HTR-8/SVneo (cell line): ENCODE data around the gene MYOT.
"Not testable (repeated sequence)": the region's sequence is repeated elsewhere in the genome, so short reads cannot be mapped to it uniquely, and the experiment has no call there.

Source experiments
- DNase-seq: peaks from one replicate; pipeline ENCODE4 v3.0.0; 2011; ENCODE audit warnings: low spot score, mixed read lengths; ENCODE audit not compliant: insufficient read length
- FAIRE-seq: peaks from 2 replicates; lab custom pipeline; 2011; peaks lifted over from hg19 to GRCh38; lab: Jason Lieb, UNC

Gene MYOT

GRCh38 chr5:137847687-137848086 is 20.0 kb upstream of the MYOT start:
- DNase-seq (no peak), FAIRE-seq (no peak)

DNA sequence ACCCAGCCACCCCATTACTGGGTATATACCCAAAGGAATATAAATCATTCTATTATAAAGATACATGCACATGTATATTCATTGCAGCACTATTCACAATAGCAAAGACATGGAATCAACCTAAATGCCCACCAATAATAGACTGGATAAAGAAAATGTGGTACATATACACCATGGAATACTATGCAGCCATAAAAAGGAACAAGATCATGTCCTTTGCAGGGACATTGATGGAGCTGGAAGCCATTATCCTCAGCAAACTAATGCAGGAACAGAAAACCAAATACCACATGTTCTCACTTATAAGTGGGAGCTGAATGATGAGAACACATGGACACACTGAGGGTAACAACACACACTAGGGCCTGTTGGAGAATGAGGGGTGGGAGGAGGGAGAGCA is 14.5 kb upstream of the MYOT start:
- DNase-seq, FAIRE-seq: not testable (repeated sequence)

- no peak for DNase-seq
- FAIRE-seq = no peak
These were observed 11.5 kb upstream of the MYOT start for GRCh38 chr5:137856201-137856600.

GRCh38 chr5:137856916-137857862 is 10.5 kb upstream of the MYOT start:
- DNase-seq (no peak), FAIRE-seq (peak; percentile 20)

GRCh38 chr5:137858223-137858916 is 9.3 kb upstream of the MYOT start:
- FAIRE-seq (no peak), DNase-seq (no peak)

- no peak for FAIRE-seq
- no peak for DNase-seq
These were observed 8.7 kb upstream of the MYOT start for GRCh38 chr5:137858954-137859353.

DNA sequence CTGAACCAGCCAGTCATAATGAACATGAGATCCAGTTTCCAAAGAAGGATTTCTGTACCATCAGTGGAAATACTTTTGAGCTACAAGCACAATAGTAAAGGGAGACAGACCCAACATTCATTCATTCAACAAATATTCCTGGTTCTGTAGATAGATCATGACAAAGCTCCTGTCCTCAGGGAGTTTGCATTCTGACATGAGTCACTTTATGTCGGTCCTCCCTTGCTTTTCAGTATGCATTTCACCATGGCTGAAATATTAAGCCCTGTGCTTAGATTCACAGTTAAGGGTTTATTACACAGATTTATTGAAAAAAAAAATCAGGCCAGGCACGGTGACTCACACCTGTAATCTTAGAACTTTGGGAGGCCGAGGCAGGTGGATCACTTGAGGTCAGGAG is 5.4 kb upstream of the MYOT start:
- FAIRE-seq (no peak), DNase-seq (no peak)

DNA sequence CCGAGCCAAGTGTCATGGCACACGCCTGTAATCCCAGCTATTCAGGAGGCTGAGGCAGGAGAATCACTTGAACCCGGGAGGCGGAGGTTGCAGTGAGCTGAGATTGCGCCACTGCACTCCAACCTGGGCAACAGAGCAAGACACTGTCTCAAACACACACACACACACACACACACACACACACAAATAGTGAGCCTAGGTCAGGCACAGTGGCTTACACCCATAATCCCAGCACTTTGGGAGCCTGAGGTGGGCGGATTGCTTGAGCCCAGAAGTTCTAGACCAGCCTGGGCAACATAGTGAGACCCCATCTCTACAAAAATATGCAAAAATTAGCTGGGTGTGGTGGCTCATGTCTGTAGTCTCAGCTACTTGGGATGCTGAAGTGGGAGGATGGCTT is 4.0 kb upstream of the MYOT start:
- FAIRE-seq, DNase-seq: not testable (repeated sequence)

GRCh38 chr5:137866541-137867388 is 895 bp upstream of the MYOT start:
- FAIRE-seq = no peak
- DNase-seq = no peak

GRCh38 chr5:137870647-137871339 is 3.1 kb downstream of the MYOT start:
- peak; percentile 13 for FAIRE-seq

DNA sequence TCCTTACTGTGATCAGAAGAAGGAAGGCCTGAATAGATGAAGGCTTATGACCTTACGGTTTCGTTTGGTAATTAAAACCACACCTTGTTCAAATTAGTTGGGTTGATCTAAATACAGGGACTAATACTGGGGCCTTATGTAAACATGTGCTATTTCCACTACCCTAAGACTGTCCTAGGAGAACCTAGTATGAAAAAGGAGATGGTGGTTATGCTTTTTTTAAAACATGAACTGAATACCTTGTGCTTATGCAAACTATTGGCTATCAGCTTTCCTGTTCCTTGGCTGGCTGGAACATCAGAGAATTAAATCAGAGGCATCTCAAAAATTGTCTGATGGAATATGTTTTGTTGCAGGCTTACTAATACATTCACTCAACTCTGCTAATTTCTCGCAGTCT is 3.9 kb downstream of the MYOT start:
- DNase-seq (no peak), FAIRE-seq (no peak)

More at GRCh38 chr5:137870647-137871339, 3.1 kb downstream of the MYOT start:
- DNase-seq = no peak

DNA sequence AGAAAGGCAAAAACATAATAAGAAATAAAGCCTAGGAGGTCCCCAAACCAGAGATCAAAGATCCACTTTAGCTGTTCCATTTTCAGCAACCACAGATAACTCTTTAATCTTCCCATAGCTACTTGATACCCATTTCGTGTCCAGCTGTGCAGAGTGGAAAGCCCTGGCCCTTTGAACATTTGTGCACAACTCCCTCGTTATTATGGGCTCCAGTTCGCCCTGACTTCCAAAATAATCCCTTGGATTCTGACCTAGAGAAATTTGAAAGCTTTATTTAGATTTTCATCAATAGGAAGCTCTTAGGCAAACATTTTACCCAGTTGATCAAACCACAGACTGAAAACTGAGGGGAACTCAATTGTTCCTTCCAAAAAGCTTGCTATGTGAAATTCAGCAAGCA is 4.8 kb downstream of the MYOT start:
- DNase-seq (no peak), FAIRE-seq (no peak)

DNA sequence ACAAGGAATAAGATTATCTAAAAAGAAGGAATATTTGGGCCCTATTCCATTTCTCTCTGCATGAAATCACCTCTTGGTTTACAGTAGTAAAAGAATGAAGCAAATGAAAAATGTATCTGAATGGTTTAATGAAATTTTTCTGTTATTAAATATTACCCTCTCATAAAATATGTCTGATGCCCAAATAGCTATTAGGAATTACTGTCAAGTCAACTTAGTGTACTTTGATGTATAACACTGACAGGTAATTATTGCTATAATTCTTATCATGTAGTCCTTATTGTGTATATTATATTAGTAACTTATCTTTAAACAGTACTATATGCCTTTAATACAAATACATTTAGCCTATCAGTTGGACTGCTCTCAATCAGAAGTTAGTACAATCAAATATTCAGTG is 8.4 kb downstream of the MYOT start:
- no peak for DNase-seq
- FAIRE-seq = no peak

GRCh38 chr5:137880313-137880712 is 12.7 kb downstream of the MYOT start:
- FAIRE-seq = no peak
- no peak for DNase-seq

DNA sequence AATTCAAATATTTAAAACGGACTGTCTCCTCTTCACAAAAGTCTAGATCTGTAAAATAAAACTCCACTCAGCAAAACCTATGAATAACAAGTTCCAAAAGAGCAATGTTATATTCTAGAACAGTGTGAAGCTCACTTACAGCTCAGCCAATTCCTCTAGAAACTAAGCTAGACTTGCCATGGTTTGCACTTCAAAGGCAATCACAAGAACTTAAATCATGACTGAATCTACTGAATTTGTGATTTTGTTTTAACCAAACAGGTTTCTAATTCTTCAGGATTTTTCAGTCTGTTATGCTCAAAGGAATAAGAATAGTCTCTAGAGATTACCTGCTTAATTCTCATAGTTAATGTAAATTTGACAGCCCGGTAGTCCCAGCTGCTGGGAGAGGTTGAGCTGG is 20.2 kb downstream of the MYOT start:
- DNase-seq (no peak), FAIRE-seq (no peak)

DNA sequence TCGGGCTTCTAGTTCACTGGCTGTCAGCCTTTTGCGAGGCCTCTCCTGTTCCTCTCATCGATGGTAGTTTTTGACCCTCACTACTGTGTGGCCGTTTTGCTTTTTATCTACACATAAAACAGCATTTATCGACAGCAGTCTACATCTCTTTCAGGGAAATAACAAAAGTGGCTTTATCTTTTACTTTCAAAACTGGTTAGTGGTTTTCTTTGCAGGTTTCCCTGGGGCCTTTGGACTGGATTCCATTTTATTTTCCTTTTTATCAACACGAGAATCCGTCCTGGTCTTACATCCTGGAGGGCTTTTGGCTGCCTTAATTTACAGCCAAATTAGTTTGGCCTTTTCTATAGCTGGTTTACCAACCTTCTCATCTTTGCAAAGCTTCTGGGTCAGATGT is 20.8 kb downstream of the MYOT start:
- DNase-seq = no peak
- FAIRE-seq = no peak

DNA sequence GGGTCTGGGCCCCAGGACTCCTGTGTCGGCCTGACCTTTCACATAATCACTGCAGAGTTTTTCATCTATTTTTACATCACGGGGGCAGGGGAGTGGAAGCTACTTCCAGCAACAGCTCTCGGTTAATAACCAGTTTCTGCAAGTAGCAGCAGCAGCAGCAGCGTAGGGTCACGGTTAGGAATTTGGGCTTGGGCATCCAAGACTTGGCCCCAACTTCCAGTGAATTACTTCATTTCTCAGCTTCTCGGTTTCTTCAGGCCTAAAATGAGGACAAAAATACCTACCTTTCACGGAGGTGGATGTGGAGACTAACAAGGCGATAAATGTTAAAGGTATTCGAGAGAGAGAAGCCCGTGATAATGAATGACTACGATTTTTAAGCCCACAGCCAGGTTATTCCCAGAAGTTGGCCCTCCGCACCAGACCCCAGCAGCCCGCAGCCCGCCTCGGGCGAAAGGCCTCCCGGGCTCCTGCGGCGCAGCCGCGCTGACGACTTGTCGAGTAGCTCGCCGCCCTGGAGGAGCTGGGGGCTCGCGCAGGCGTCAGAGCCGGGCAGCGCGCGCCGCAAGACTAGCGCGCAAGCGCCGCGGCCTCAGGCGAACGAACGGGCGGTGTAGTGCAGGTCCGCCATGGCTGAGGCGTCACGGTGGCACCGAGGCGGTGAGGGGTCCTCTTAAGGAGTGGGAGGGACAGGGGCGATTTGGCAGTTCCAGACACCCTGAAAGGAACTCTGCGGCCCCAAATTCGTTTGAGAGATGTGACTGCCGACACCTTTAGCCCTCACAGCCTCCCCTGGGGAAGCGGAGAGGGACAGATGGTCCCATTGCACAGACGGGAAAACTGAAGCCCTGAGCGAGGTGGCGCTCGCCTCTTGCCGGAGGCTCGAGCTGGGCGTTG is 21.5 kb downstream of the MYOT start, which contains the start of gene PKD2L2:
Gene PKD2L2 (plus strand): TSS at position 595 of the 897 bp plus-strand sequence. CDS start 35 bp downstream, at position 630.
- FAIRE-seq (peak; percentile 48), DNase-seq (peak; percentile 42)

GRCh38 chr5:137890845-137891244 is 23.2 kb downstream of the MYOT start:
- FAIRE-seq = no peak

DNA sequence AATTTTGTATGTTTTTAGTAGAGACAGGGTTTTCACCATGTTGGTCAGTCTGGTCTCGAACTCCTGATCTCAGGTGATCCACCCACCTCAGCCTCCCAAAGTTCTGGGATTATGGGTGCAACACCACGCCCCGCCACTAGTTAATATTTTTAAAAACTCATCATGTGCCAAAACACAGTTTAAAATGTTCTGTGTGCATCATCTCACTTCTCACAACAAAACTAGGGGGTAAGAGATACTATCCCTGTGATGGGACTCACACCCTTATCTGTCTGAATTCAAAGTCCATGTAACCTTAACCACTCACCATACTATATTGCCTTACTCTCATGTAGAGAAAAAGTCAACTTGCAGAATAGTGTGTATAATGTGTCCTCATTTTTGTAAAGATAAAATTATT is 24.2 kb downstream of the MYOT start:
- no peak for DNase-seq

More at GRCh38 chr5:137890845-137891244, 23.2 kb downstream of the MYOT start:
- DNase-seq = no peak

More for the DNA sequence above, 24.2 kb downstream of the MYOT start:
- no peak for FAIRE-seq
